ENCODE data around the gene SLC12A6. TPM values are rescaled to one million over a fixed set of nuclear protein-coding genes. Genes with fewer than 3 reads are reported as not detected.

SLC12A6 gene
- total RNA-seq, 1 donor from 2014 or later, result 16.4 TPM

DNA sequence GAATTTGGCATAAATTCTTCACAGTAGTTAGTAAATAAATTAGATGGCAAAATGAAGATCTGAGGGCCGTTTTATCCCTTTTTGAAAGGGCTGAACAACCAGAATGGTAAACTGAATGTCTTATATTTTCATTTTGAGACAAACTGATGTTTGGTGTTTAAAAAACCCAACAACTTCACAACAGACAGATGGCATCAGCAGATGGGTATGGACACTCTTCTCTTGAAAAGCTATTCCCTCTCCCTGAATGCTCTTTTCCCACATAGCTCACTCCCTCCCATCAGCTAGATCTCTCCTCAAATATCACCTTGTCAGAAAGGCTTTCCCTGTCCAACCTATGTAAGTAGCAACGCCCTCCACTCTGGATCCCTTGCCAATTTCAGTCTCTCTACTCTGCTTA is 79.4 kb downstream of the SLC12A6 start:
- Histone ChIP-seq H3K36me3 (ENCODE audit: control insufficient read depth, insufficient read depth, low read length) (peaks cover 1% of the 10 kb centered on the region), H3K4me3 (ENCODE audit: low read depth, low read length) (no peak overlapping the region), H3K27me3 (ENCODE audit: control insufficient read depth, insufficient read depth, low read length) (no peaks in the 10 kb centered on the region)
- TF ChIP-seq, protein P1, sequence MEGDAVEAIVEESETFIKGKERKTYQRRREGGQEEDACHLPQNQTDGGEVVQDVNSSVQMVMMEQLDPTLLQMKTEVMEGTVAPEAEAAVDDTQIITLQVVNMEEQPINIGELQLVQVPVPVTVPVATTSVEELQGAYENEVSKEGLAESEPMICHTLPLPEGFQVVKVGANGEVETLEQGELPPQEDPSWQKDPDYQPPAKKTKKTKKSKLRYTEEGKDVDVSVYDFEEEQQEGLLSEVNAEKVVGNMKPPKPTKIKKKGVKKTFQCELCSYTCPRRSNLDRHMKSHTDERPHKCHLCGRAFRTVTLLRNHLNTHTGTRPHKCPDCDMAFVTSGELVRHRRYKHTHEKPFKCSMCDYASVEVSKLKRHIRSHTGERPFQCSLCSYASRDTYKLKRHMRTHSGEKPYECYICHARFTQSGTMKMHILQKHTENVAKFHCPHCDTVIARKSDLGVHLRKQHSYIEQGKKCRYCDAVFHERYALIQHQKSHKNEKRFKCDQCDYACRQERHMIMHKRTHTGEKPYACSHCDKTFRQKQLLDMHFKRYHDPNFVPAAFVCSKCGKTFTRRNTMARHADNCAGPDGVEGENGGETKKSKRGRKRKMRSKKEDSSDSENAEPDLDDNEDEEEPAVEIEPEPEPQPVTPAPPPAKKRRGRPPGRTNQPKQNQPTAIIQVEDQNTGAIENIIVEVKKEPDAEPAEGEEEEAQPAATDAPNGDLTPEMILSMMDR (IDR thresholded peaks at IDR 0.05; ENCODE audit: insufficient read depth, low read length, poor library complexity, severe bottlenecking), result no peak
- DNase-seq (ENCODE audit: low read depth), result no peak

DNA sequence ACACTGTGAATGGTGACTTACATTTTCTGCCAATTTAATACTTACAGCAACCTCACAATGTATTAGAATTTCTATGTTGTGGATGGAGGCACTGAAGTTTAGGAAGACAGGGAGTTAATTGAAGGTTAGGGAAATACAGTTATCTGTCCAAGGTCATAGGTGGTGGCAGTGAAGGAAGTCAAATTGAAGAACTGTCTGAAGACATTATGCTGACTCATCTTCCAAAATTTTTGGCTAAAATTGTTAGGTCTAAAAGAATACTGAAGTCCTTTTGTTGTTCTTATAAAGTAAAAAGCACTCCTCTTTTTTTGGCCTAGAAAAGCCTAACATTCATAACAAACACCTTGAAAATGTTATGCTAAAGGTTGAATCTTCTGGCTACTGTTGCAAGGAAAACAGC is 85.0 kb downstream of the SLC12A6 start:
- Histone ChIP-seq H3K27me3 (ENCODE audit: control insufficient read depth, insufficient read depth, low read length) (no peaks in the 10 kb centered on the region), H3K36me3 (ENCODE audit: control insufficient read depth, insufficient read depth, low read length) (no peaks in the 10 kb centered on the region), H3K4me3 (ENCODE audit: low read depth, low read length) (no peak overlapping the region)
- TF ChIP-seq, protein P1 (IDR thresholded peaks at IDR 0.05; ENCODE audit: insufficient read depth, low read length, poor library complexity, severe bottlenecking), result no peak
- DNase-seq (ENCODE audit: low read depth), result no peak

DNA sequence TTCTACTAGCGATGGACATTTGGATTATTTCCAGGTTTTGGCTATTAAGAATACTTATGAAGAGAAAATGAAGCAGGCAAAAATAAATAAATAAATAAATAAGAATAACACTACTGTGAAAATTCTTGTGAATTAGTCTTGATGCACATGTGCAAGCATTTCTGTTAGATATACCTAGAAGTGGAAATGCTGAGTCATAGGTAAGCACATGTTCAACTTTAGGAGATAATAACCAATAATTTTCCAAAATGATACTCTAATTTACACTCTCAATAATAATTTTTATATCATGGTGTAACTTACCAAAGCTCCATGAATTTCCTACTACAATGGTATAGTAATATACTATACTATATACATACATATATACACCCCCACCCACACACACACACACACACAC is 89.4 kb downstream of the SLC12A6 start:
- Histone ChIP-seq H3K27me3 (ENCODE audit: control insufficient read depth, insufficient read depth, low read length) (no peaks in the 10 kb centered on the region), H3K36me3 (ENCODE audit: control insufficient read depth, insufficient read depth, low read length) (peaks cover 2% of the 10 kb centered on the region), H3K4me3 (ENCODE audit: low read depth, low read length) (no peak overlapping the region)
- DNase-seq (ENCODE audit: low read depth), result no peak
- TF ChIP-seq, protein P1 (IDR thresholded peaks at IDR 0.05; ENCODE audit: insufficient read depth, low read length, poor library complexity, severe bottlenecking), result no peak

GRCh38 chr15:34246276-34246976 is 91.2 kb downstream of the SLC12A6 start:
- Histone ChIP-seq H3K36me3 (ENCODE audit: control insufficient read depth, insufficient read depth, low read length) (peaks cover 2% of the 10 kb centered on the region), H3K27me3 (ENCODE audit: control insufficient read depth, insufficient read depth, low read length) (no peaks in the 10 kb centered on the region), H3K4me3 (ENCODE audit: low read depth, low read length) (no peak overlapping the region)
- no peak for DNase-seq (ENCODE audit: low read depth)
- TF ChIP-seq, protein P1 (IDR thresholded peaks at IDR 0.05; ENCODE audit: insufficient read depth, low read length, poor library complexity, severe bottlenecking), result no peak

GRCh38 chr15:34243226-34243625 is 94.4 kb downstream of the SLC12A6 start:
- Histone ChIP-seq H3K27me3 (ENCODE audit: control insufficient read depth, insufficient read depth, low read length) (no peaks in the 10 kb centered on the region), H3K4me3 (ENCODE audit: low read depth, low read length) (no peak overlapping the region), H3K36me3 (ENCODE audit: control insufficient read depth, insufficient read depth, low read length) (peaks cover 2% of the 10 kb centered on the region)
- TF ChIP-seq, protein P1 (IDR thresholded peaks at IDR 0.05; ENCODE audit: insufficient read depth, low read length, poor library complexity, severe bottlenecking), result no peak
- DNase-seq (ENCODE audit: low read depth), result no peak

DNA sequence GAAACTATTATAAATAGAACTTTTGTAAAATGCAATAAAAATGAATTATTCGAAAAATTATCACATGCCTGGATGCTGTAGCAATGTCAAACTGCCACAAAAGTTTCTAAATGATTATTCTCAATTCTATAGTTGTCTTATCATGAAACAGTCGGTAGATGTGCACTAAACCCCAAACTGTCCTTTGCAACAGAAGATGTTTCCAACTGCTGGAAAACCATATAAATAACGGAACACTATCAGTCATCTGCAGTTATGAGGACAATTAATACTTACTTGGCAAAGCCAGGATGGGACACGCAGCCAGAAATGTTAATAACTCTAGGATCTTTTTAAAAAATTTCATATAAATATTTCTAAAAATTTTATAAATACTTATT is 95.3 kb downstream of the SLC12A6 start:
- Histone ChIP-seq H3K36me3 (ENCODE audit: control insufficient read depth, insufficient read depth, low read length) (peaks cover 2% of the 10 kb centered on the region), H3K27me3 (ENCODE audit: control insufficient read depth, insufficient read depth, low read length) (no peaks in the 10 kb centered on the region), H3K4me3 (ENCODE audit: low read depth, low read length) (no peak overlapping the region)
- TF ChIP-seq, protein P1 (IDR thresholded peaks at IDR 0.05; ENCODE audit: insufficient read depth, low read length, poor library complexity, severe bottlenecking), result no peak
- DNase-seq (ENCODE audit: low read depth), result no peak
